Panc1 (cell line): ENCODE measurements around the gene RAB11FIP2. TPM values are rescaled to one million over a fixed set of nuclear protein-coding genes. Genes with fewer than 3 reads are reported as not detected.

ENCODE experiments used
- ATAC-seq: fragments of 200-7000 bp; cut with Tn5 transposase; 2 replicates; pipeline ENCODE4 v1.9.1; 2020; ENCODE audit warnings: mild to moderate bottlenecking, moderate library complexity
- BruUV-seq: library from RNA; stranded (reverse); fragments of 400-500 nt; replicated peaks from 2 replicates; lab custom pipeline; 2021; lab: Mats Ljungman, UMichigan
- CTCF ChIA-PET: fragments of 300-600 bp; sonication (Branson Sonifier 250); formaldehyde crosslinking; loops from one replicate; lab custom pipeline; 2022; ENCODE audit warnings: antibody characterized with exemption; lab: Charles Lee
- POLR2A ChIA-PET: fragments of 300-600 bp; sonication (Branson Sonifier 250); formaldehyde crosslinking; loops from one replicate; lab custom pipeline; 2022; ENCODE audit warnings: antibody characterized with exemption; lab: Charles Lee
- DNase-seq: peaks from one replicate; pipeline ENCODE4 v3.0.0-alpha.2; 2010; ENCODE audit warnings: low read depth, low spot score
- H3K27ac ChIP-seq: 2 replicates; pipeline ENCODE4 v1.5.1; 2011; ENCODE audit warnings: mild to moderate bottlenecking, low read length, inconsistent platforms
- H3K27me3 ChIP-seq: fragments of 200-500 bp; sonication (Bioruptor generic); 2 replicates; pipeline ENCODE4 v1.6.0; 2014; ENCODE audit warnings: low read length, inconsistent platforms; ENCODE audit not compliant: control insufficient read depth, insufficient read depth
- H3K36me3 ChIP-seq: fragments of 200-500 bp; sonication (Bioruptor generic); 2 replicates; pipeline ENCODE4 v1.5.1; 2014; ENCODE audit warnings: inconsistent platforms, mild to moderate bottlenecking, low read length, moderate library complexity; ENCODE audit not compliant: control insufficient read depth, insufficient read depth
- H3K4me1 ChIP-seq: 2 replicates; pipeline ENCODE4 v1.5.1; 2011; ENCODE audit warnings: inconsistent platforms, mild to moderate bottlenecking, low read length, moderate library complexity; ENCODE audit not compliant: control insufficient read depth, insufficient read depth
- H3K4me3 ChIP-seq, 2 experiments: 2 replicates each; pipeline ENCODE4 v1.5.1; 2011 to 2012; ENCODE audit warnings: low read depth in 2 of 2, low read length in 2 of 2, mild to moderate bottlenecking in 2 of 2, inconsistent platforms in 1 of 2, moderate library complexity in 1 of 2
- H3K9me3 ChIP-seq: fragments of 200-500 bp; sonication (Bioruptor generic); 2 replicates; pipeline ENCODE4 v1.5.1; 2014; ENCODE audit warnings: low read depth, mild to moderate bottlenecking, inconsistent platforms, low read length, moderate library complexity; ENCODE audit not compliant: control insufficient read depth, insufficient read depth
- CTCF ChIP-seq: fragments of 450-650 bp; IDR thresholded peaks from 2 replicates; pipeline ENCODE4 v1.5.1; 2017; ENCODE audit warnings: mild to moderate bottlenecking
- POLR2AphosphoS5 ChIP-seq: IDR thresholded peaks from 2 replicates; pipeline ENCODE4 v1.6.1; 2012; ENCODE audit warnings: mild to moderate bottlenecking, low read depth, low read length, moderate library complexity
- REST ChIP-seq, 2 experiments: IDR thresholded peaks; 2 replicates each; pipeline ENCODE4 v1.6.1; 2011 to 2012; ENCODE audit warnings: low read depth in 2 of 2, control low read depth in 1 of 2, low read length in 1 of 2, mild to moderate bottlenecking in 1 of 2, moderate library complexity in 1 of 2; ENCODE audit not compliant: insufficient read depth in 1 of 2
- SIN3A ChIP-seq: IDR thresholded peaks from 2 replicates; pipeline ENCODE4 v1.6.1; 2012; ENCODE audit warnings: low read depth, mild to moderate bottlenecking, low read length, moderate library complexity, borderline replicate concordance; ENCODE audit not compliant: insufficient read depth
- TCF7L2 ChIP-seq: IDR thresholded peaks from 2 replicates; pipeline ENCODE4 v1.6.1; 2011; ENCODE audit warnings: mild to moderate bottlenecking, low read depth, low read length, inconsistent platforms
- in situ Hi-C: cut with HindIII; loops from 2 replicates; pipeline ENCODE4 v1.10.0; 2016; ENCODE audit warnings: low sequenced_read_pairs, low pct_unique_long_range_greater_than_20kb
- intact Hi-C: fragments of 100-400 bp; cut with micrococcal nuclease; formaldehyde crosslinking; loops from one replicate; pipeline ENCODE4 v1.10.0; 2022; ENCODE audit not compliant: unreplicated experiment
- total RNA-seq: library from RNA; stranded (reverse); gene quantifications from one replicate; pipeline ENCODE4 v1.2.1, GENCODE V29; 2021; ENCODE audit not compliant: unreplicated experiment

The RAB11FIP2 gene
- total RNA-seq, 1 experiment from 2014 or later: 18.1 TPM

DNA sequence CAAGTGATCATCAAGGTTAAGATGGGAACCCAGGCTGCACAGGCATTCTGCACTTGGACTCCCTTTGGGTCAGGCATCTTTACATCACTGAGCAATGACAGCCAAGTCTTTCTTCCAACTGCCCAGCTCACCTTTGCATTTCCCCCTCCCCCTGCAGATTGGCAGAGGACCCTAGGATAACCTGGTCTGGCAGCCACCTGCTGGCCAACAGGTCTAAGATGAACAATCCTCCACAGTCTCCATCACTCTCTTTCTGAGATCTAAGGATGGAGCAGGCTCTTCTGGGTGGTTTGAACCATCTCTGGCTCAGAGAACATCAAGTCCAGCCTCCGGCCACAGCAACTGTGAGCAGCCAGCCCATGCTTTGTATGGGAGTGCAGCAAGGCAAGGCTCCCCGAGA is 75.8 kb downstream of the RAB11FIP2 start:
- in situ Hi-C loops (no loop called here), intact Hi-C loops (no loop called here)
- Histone ChIP-seq H3K9me3 (no peaks in the 10 kb centered on the region), H3K27me3 (no peaks in the 10 kb centered on the region), H3K4me3 (no peak overlapping the region), H3K4me1 (no peaks in the 10 kb centered on the region), H3K36me3 (no peaks in the 10 kb centered on the region), H3K27ac (no peak overlapping the region)
- CTCF ChIA-PET: no interaction called here
- no TSS peak for BruUV-seq
- ATAC-seq: no peak
- DNase-seq: no peak
- POLR2A ChIA-PET: no interaction called here
- TF ChIP-seq REST (IDR thresholded peaks at IDR 0.05; ENCODE audit: insufficient read depth in 1 of 2, low read depth in 2 of 2, low read length in 1 of 2): no peak
- TF ChIP-seq CTCF: no peak

GRCh38 chr10:117969592-117969991 is 77.1 kb downstream of the RAB11FIP2 start:
- Histone ChIP-seq H3K36me3 (no peaks in the 10 kb centered on the region), H3K27ac (no peak overlapping the region), H3K9me3 (no peaks in the 10 kb centered on the region), H3K27me3 (no peaks in the 10 kb centered on the region), H3K4me3 (no peak overlapping the region), H3K4me1 (no peaks in the 10 kb centered on the region)
- ATAC-seq: no peak
- ChIA-PET CTCF (no interaction called here), POLR2A (no interaction called here)
- in situ Hi-C loops: no loop called here
- TF ChIP-seq TCF7L2: no peak
- no peak for TF ChIP-seq CTCF
- no peak for TF ChIP-seq POLR2AphosphoS5
- no peak for TF ChIP-seq SIN3A
- no peak for TF ChIP-seq REST (IDR thresholded peaks at IDR 0.05; ENCODE audit: insufficient read depth in 1 of 2, low read depth in 2 of 2, low read length in 1 of 2)
- no TSS peak for BruUV-seq
- no peak for DNase-seq
- intact Hi-C loops: no loop called here
